Naive thymus-derived CD8-positive, alpha-beta T cell (primary cell): ENCODE data around the gene AAK1. TPM values are rescaled to one million over a fixed set of nuclear protein-coding genes. Genes with fewer than 3 reads are reported as not detected.

Experiments
- ATAC-seq, 2 donors: fragments of 150-1000 bp; cut with Tn5 transposase in 1 of 2; sonication (Bioruptor Pico), chemical (Tn5 transposase) in 1 of 2; 1 replicate in 1 of 2; 2 replicates in 1 of 2; pipeline ENCODE4 v1.10.0; 2021; ENCODE audit warnings: mild to moderate bottlenecking in 2 of 2, moderate library complexity in 2 of 2
- POLR2A ChIA-PET: fragments of 350-600 bp; sonication (Branson Sonifier 250); formaldehyde crosslinking; loops from one replicate; lab custom pipeline; 2021; ENCODE audit warnings: antibody characterized with exemption; lab: Charles Lee
- DNase-seq, 10 donors: peaks; one replicate each; pipeline versions ENCODE4 v3.0.0 to v3.0.0-alpha.2; 2020 to 2022
- H3K27ac Mint-ChIP-seq, 10 donors: one replicate each; pipeline ENCODE4 v1.8.0; 2020 to 2022; ENCODE audit warnings: mild to moderate bottlenecking in 10 of 10, mixed read lengths in 10 of 10, moderate library complexity in 4 of 10, inconsistent platforms in 1 of 10
- H3K27me3 Mint-ChIP-seq, 5 donors: one replicate each; pipeline ENCODE4 v1.8.0; 2021 to 2022; ENCODE audit warnings: mixed read lengths in 5 of 5
- H3K36me3 Mint-ChIP-seq, 3 donors: one replicate each; pipeline ENCODE4 v1.8.0; 2020 to 2022; ENCODE audit warnings: mixed read lengths in 3 of 3, mild to moderate bottlenecking in 2 of 3, inconsistent platforms in 1 of 3
- H3K4me1 Mint-ChIP-seq, 4 donors: one replicate each; pipeline ENCODE4 v1.8.0; 2021 to 2022; ENCODE audit warnings: mixed read lengths in 4 of 4
- H3K4me3 Mint-ChIP-seq, 10 donors: one replicate each; pipeline ENCODE4 v1.8.0; 2020 to 2022; ENCODE audit warnings: mild to moderate bottlenecking in 10 of 10, mixed read lengths in 10 of 10, moderate library complexity in 6 of 10, inconsistent platforms in 1 of 10
- H3K9me3 Mint-ChIP-seq, 9 donors: one replicate each; pipeline ENCODE4 v1.8.0; 2020 to 2022; ENCODE audit warnings: mixed read lengths in 9 of 9, mild to moderate bottlenecking in 3 of 9, inconsistent platforms in 1 of 9, moderate library complexity in 1 of 9
- polyA plus RNA-seq, 3 donors: library from polyadenylated mRNA; unstranded; fragments of 300-500 nt; fragmentation: Illumina TruSeq; gene quantifications; one replicate each; pipeline ENCODE4 v1.2.3, GENCODE V29; 2021
- total RNA-seq, 8 experiments: library from RNA in 2 of 8; stranded (reverse) in 2 of 8; gene quantifications; one replicate each; pipeline ENCODE4 v1.2.3 and lab custom pipeline; 2021 to 2026

Gene AAK1
- total and polyA plus RNA-seq, 5 experiments from 2014 or later, result 59.8 to 222 (median 106) TPM

- peak overlapping the region in 8 of 10 donors; percentile 1 to 66 (median 46) for H3K27ac Mint-ChIP-seq
- POLR2A ChIA-PET, result no interaction called here
Observed at GRCh38 chr2:69482471-69482870, 161.1 kb downstream of the AAK1 start.

GRCh38 chr2:69481421-69481820 is 162.1 kb downstream of the AAK1 start:
- DNase-seq, result no peak
- Mint-ChIP-seq H3K27ac (peak overlapping the region in 6 of 10 donors; percentile 35 to 62 (median 52)), H3K27me3 (no peaks in the 10 kb centered on the region), H3K4me1 (peaks cover 14 to 32% (median 30%) of the 10 kb centered on the region in 4 donors), H3K36me3 (peaks cover 0 to 92% (median 21%) of the 10 kb centered on the region in 3 donors), H3K4me3 (no peak overlapping the region), H3K9me3 (no peaks in the 10 kb centered on the region)
- no peak for ATAC-seq
- POLR2A ChIA-PET, result no interaction called here

More at GRCh38 chr2:69482471-69482870, 161.1 kb downstream of the AAK1 start:
- H3K4me1 Mint-ChIP-seq, result peaks cover 9 to 23% (median 21%) of the 10 kb centered on the region in 4 donors
- H3K4me3 Mint-ChIP-seq, result no peak overlapping the region
- DNase-seq, result no peak
- no peaks in the 10 kb centered on the region for H3K9me3 Mint-ChIP-seq
- no peaks in the 10 kb centered on the region for H3K27me3 Mint-ChIP-seq
- H3K36me3 Mint-ChIP-seq, result peaks cover 0 to 92% (median 19%) of the 10 kb centered on the region in 3 donors
- no peak for ATAC-seq

GRCh38 chr2:69477627-69478026 is 165.9 kb downstream of the AAK1 start:
- H3K27ac Mint-ChIP-seq, result peak overlapping the region; percentile 11 to 77 (median 70)
- peaks cover 15 to 36% (median 33%) of the 10 kb centered on the region in 4 donors for H3K4me1 Mint-ChIP-seq
- no peaks in the 10 kb centered on the region for H3K27me3 Mint-ChIP-seq
- POLR2A ChIA-PET, result no interaction called here
- peaks cover 0 to 85% (median 24%) of the 10 kb centered on the region in 3 donors for H3K36me3 Mint-ChIP-seq
- ATAC-seq, result no peak
- no peak overlapping the region for H3K4me3 Mint-ChIP-seq
- no peak for DNase-seq
- H3K9me3 Mint-ChIP-seq, result no peaks in the 10 kb centered on the region

GRCh38 chr2:69474688-69475087 is 168.9 kb downstream of the AAK1 start:
- Mint-ChIP-seq H3K4me3 (no peak overlapping the region), H3K36me3 (peaks cover 0 to 78% (median 31%) of the 10 kb centered on the region in 3 donors), H3K9me3 (no peaks in the 10 kb centered on the region), H3K27me3 (no peaks in the 10 kb centered on the region), H3K27ac (peak overlapping the region in 6 of 10 donors; percentile 8 to 88 (median 40)), H3K4me1 (peaks cover 18 to 34% (median 29%) of the 10 kb centered on the region in 4 donors)
- ATAC-seq (no peak), DNase-seq (no peak)
- POLR2A ChIA-PET, result interaction anchor here (0.6 kb wide), 1 partner anchor 93 kb away, joined by 3 read pairs; no protein-coding TSS in a partner anchor

GRCh38 chr2:69471793-69472192 is 171.7 kb downstream of the AAK1 start:
- H3K4me3 Mint-ChIP-seq, result no peak overlapping the region
- ATAC-seq (no peak), DNase-seq (no peak)
- peak overlapping the region in 7 of 10 donors; percentile 31 to 84 (median 74) for H3K27ac Mint-ChIP-seq
- H3K27me3 Mint-ChIP-seq, result no peaks in the 10 kb centered on the region
- peaks cover 11 to 33% (median 14%) of the 10 kb centered on the region in 4 donors for H3K4me1 Mint-ChIP-seq
- no peaks in the 10 kb centered on the region for H3K9me3 Mint-ChIP-seq
- peaks cover 0 to 74% (median 23%) of the 10 kb centered on the region in 3 donors for H3K36me3 Mint-ChIP-seq
- POLR2A ChIA-PET, result no interaction called here

- POLR2A ChIA-PET, result interaction anchor here (0.6 kb wide), 1 partner anchor 9 kb away, joined by 6 read pairs; no protein-coding TSS in a partner anchor
- H3K4me3 Mint-ChIP-seq, result no peak overlapping the region
- no peaks in the 10 kb centered on the region for H3K27me3 Mint-ChIP-seq
Observed at GRCh38 chr2:69470911-69471310, 172.6 kb downstream of the AAK1 start.

GRCh38 chr2:69469784-69470183 is 173.8 kb downstream of the AAK1 start:
- Mint-ChIP-seq H3K9me3 (no peaks in the 10 kb centered on the region), H3K4me3 (no peak overlapping the region), H3K27ac (peak overlapping the region in 5 of 10 donors; percentile 11 to 75 (median 50)), H3K4me1 (peaks cover 0 to 17% (median 5%) of the 10 kb centered on the region in 4 donors), H3K36me3 (peaks cover 0 to 74% (median 26%) of the 10 kb centered on the region in 3 donors), H3K27me3 (no peaks in the 10 kb centered on the region)
- POLR2A ChIA-PET, result no interaction called here
- no peak for DNase-seq
- no peak for ATAC-seq

More at GRCh38 chr2:69470911-69471310, 172.6 kb downstream of the AAK1 start:
- Mint-ChIP-seq H3K27ac (peak overlapping the region in 3 of 10 donors; percentile 4 to 75 (median 69)), H3K9me3 (no peaks in the 10 kb centered on the region), H3K4me1 (peaks cover 3 to 27% (median 8%) of the 10 kb centered on the region in 4 donors), H3K36me3 (peaks cover 0 to 74% (median 23%) of the 10 kb centered on the region in 3 donors)
- ATAC-seq (no peak), DNase-seq (no peak)

GRCh38 chr2:69469375-69469774 is 174.2 kb downstream of the AAK1 start:
- H3K4me3 Mint-ChIP-seq, result no peak overlapping the region

GRCh38 chr2:69466728-69467127 is 176.8 kb downstream of the AAK1 start:
- Mint-ChIP-seq H3K9me3 (no peaks in the 10 kb centered on the region), H3K36me3 (peaks cover 0 to 87% (median 35%) of the 10 kb centered on the region in 3 donors), H3K4me1 (peaks cover 0 to 17% (median 7%) of the 10 kb centered on the region in 4 donors), H3K27me3 (no peaks in the 10 kb centered on the region), H3K27ac (peak overlapping the region in 4 of 10 donors; percentile 4 to 36 (median 28)), H3K4me3 (no peak overlapping the region)
- DNase-seq (no peak), ATAC-seq (no peak)
- POLR2A ChIA-PET, result no interaction called here

More at GRCh38 chr2:69469375-69469774, 174.2 kb downstream of the AAK1 start:
- H3K27ac Mint-ChIP-seq, result peak overlapping the region in 7 of 10 donors; percentile 15 to 87 (median 63)
- no peaks in the 10 kb centered on the region for H3K27me3 Mint-ChIP-seq
- peaks cover 0 to 17% (median 5%) of the 10 kb centered on the region in 4 donors for H3K4me1 Mint-ChIP-seq
- POLR2A ChIA-PET, result no interaction called here
- DNase-seq, result no peak
- no peak for ATAC-seq
- H3K36me3 Mint-ChIP-seq, result peaks cover 0 to 78% (median 30%) of the 10 kb centered on the region in 3 donors
- no peaks in the 10 kb centered on the region for H3K9me3 Mint-ChIP-seq

GRCh38 chr2:69465513-69466456 is 177.8 kb downstream of the AAK1 start:
- peaks cover 0 to 88% (median 34%) of the 10 kb centered on the region in 3 donors for H3K36me3 Mint-ChIP-seq
- peak overlapping the region in 6 of 10 donors; percentile 24 to 80 (median 53) for H3K27ac Mint-ChIP-seq
- POLR2A ChIA-PET, result interaction anchor here (0.7 kb wide), 1 partner anchor 363 kb away, joined by 3 read pairs; the partner anchor contains the start of gene GMCL1

GRCh38 chr2:69464575-69464974 is 179.0 kb downstream of the AAK1 start:
- ATAC-seq, result no peak
- POLR2A ChIA-PET, result interaction anchor here (0.5 to 0.7 kb wide), 3 partner anchors 53 to 788 kb away, joined by 3 to 6 read pairs (median 3); partner anchors contain the start of gene GMCL1
- Mint-ChIP-seq H3K4me1 (peaks cover 4 to 17% (median 9%) of the 10 kb centered on the region in 4 donors), H3K9me3 (no peaks in the 10 kb centered on the region), H3K36me3 (peaks cover 0 to 81% (median 29%) of the 10 kb centered on the region in 3 donors), H3K27me3 (no peaks in the 10 kb centered on the region), H3K27ac (peak overlapping the region in 5 of 10 donors; percentile 31 to 87 (median 49)), H3K4me3 (no peak overlapping the region)
- DNase-seq, result no peak

More at GRCh38 chr2:69465513-69466456, 177.8 kb downstream of the AAK1 start:
- DNase-seq (no peak), ATAC-seq (no peak)
- Mint-ChIP-seq H3K9me3 (no peaks in the 10 kb centered on the region), H3K4me1 (peaks cover 0 to 17% (median 7%) of the 10 kb centered on the region in 4 donors), H3K4me3 (peak overlapping the region in 1 of 10 donors; percentile 12), H3K27me3 (no peaks in the 10 kb centered on the region)

GRCh38 chr2:69462780-69463179 is 180.8 kb downstream of the AAK1 start:
- DNase-seq (no peak), ATAC-seq (no peak)
- Mint-ChIP-seq H3K9me3 (no peaks in the 10 kb centered on the region), H3K4me3 (no peak overlapping the region), H3K27ac (peak overlapping the region in 5 of 10 donors; percentile 7 to 81 (median 31)), H3K4me1 (peaks cover 4 to 16% (median 6%) of the 10 kb centered on the region in 4 donors), H3K36me3 (peaks cover 0 to 67% (median 32%) of the 10 kb centered on the region in 3 donors), H3K27me3 (no peaks in the 10 kb centered on the region)
- POLR2A ChIA-PET, result no interaction called here
